Ovary (tissue), 10 donors: ENCODE measurements around the gene PNPLA8. TPM values are rescaled to one million over a fixed set of nuclear protein-coding genes. Genes with fewer than 3 reads are reported as not detected.

Experiments used
- DNase-seq, 5 donors: peaks; one replicate each; pipeline ENCODE4 v3.0.0-alpha.2; 2019 to 2020
- H3K27ac ChIP-seq, 2 donors: fragments of 200-600 bp; one replicate each; pipeline versions ENCODE4 v1.5.1 to v1.8.0; 2019 to 2022
- H3K27me3 ChIP-seq: fragments of 200-600 bp; one replicate; pipeline ENCODE4 v1.8.0; 2022
- H3K36me3 ChIP-seq: fragments of 200-600 bp; sonication (generic); one replicate; pipeline ENCODE4 v1.5.1; 2019
- H3K4me1 ChIP-seq: one replicate; pipeline ENCODE4 v1.8.1; 2013; ENCODE audit warnings: mild to moderate bottlenecking, moderate library complexity; ENCODE audit not compliant: insufficient read depth
- H3K4me3 ChIP-seq: fragments of 200-600 bp; sonication (generic); one replicate; pipeline ENCODE4 v1.5.1; 2017
- H3K9me3 ChIP-seq, 2 donors: fragments of 200-600 bp in 1 of 2; sonication (generic) in 1 of 2; one replicate each; pipeline versions ENCODE4 v1.5.1 to v1.8.1; 2013 to 2019; ENCODE audit warnings: mild to moderate bottlenecking in 1 of 2, moderate library complexity in 1 of 2
- EP300 ChIP-seq: sonication (generic); formaldehyde crosslinking; IDR thresholded peaks from one replicate; pipeline ENCODE4 v1.6.1; 2017; ENCODE audit warnings: antibody characterized with exemption
- POLR2A ChIP-seq: fragments of 450-650 bp; IDR thresholded peaks from one replicate; pipeline ENCODE4 v1.6.1; 2017; ENCODE audit warnings: antibody characterized with exemption, mild to moderate bottlenecking, moderate library complexity
- WGBS, 3 donors: extraction: QIAGEN DNeasy Blood & Tissue Kit in 1 of 3; methylation state at CpG; one replicate each; pipeline versions ENCODE4 v1.1.5 to v1.1.7; 2013 to 2017; 5-methylcytosine and 5-hydroxymethylcytosine counted together
- intact Hi-C, 4 donors: fragments of 100-400 bp; cut with DNase I; formaldehyde crosslinking; loops; one replicate each; pipeline versions ENCODE4 v1.11.0 to v1.15.1; 2022 to 2023
- long read RNA-seq, 3 donors: library from polyadenylated mRNA in 2 of 3; unstranded in 2 of 3; transcript quantifications; one replicate each; pipeline ENCODE4 v2.0.0 and lab custom pipeline, GENCODE V29; 2021 to 2026
- polyA plus RNA-seq, 2 donors: library from polyadenylated mRNA; stranded (reverse); fragments of 200-250 nt in 1 of 2; fragments of 350-450 nt in 1 of 2; fragmentation: Illumina TruSeq in 1 of 2; extraction: RNeasy Lipid Tissue Mini Kit (QIAGEN cat#74804) in 1 of 2; gene quantifications; one replicate each; pipeline ENCODE4 v1.2.3, GENCODE V29; 2013 to 2014
- total RNA-seq, 7 donors: library from RNA; depleted of rRNA in 2 of 7; stranded (reverse); fragments of >200 nt in 2 of 7; fragmentation: NEBNext Ultra II Directional in 3 of 7; extraction: Animal tissue kit (Norgen Biotek cat#: 25700) in 3 of 7; gene quantifications; one replicate each; pipeline versions ENCODE4 v1.1.0 to v1.2.4, GENCODE V29; 2016 to 2023
- TF ChIP-seq, protein P1 (sequence below), 3 donors: fragments of 450-650 bp in 2 of 3; fragments of 200-600 bp in 1 of 3; IDR thresholded peaks; one replicate each; pipeline versions ENCODE4 v1.5.1 to v1.8.0; 2016 to 2022; ENCODE audit warnings: antibody characterized with exemption in 3 of 3, mild to moderate bottlenecking in 1 of 3
- donor health status: DM: no; HTN: no; CAD: no; lungs with moderate emphysema.
- donor health status: DM: no; HTN: no; CAD: no.
- donor health status: Bipolar disorder and iron deficiency.
- donor health status: DM: yes; HTN: yes; CAD: no.
- donor health status: DM: no; HTN: no; CAD: no.
- donor health status: DM: yes; HTN: yes; CAD: no.

Gene PNPLA8, protein sequence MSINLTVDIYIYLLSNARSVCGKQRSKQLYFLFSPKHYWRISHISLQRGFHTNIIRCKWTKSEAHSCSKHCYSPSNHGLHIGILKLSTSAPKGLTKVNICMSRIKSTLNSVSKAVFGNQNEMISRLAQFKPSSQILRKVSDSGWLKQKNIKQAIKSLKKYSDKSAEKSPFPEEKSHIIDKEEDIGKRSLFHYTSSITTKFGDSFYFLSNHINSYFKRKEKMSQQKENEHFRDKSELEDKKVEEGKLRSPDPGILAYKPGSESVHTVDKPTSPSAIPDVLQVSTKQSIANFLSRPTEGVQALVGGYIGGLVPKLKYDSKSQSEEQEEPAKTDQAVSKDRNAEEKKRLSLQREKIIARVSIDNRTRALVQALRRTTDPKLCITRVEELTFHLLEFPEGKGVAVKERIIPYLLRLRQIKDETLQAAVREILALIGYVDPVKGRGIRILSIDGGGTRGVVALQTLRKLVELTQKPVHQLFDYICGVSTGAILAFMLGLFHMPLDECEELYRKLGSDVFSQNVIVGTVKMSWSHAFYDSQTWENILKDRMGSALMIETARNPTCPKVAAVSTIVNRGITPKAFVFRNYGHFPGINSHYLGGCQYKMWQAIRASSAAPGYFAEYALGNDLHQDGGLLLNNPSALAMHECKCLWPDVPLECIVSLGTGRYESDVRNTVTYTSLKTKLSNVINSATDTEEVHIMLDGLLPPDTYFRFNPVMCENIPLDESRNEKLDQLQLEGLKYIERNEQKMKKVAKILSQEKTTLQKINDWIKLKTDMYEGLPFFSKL
- 10 to 100 TPM; 21.2 to 39.7 (median 26.2) TPM for total RNA-seq
- polyA plus RNA-seq, result 10 to 100 TPM; 16.8 to 18.1 TPM
- long read RNA-seq, donor 1, transcript PNPLA8-201 (11 exons, 3,490 nt), result minor isoform, 39 of 128 reads
- long read RNA-seq, donor 1, transcript PNPLA8-206 (10 exons, 3,462 nt), result major isoform, 52 of 128 reads
- long read RNA-seq, donor 1, partial matches to known transcripts, result 14 of 128 reads
- long read RNA-seq, donor 1, other reads (novel, unspliced or antisense), result 19 of 128 reads
- long read RNA-seq, donor 2, partial matches to known transcripts, result 5 of 13 reads
- long read RNA-seq, donor 2, other reads (novel, unspliced or antisense), result 0 of 13 reads
- long read RNA-seq, donor 3, transcript PNPLA8-206 (10 exons, 3,462 nt), result minor isoform, 18 of 61 reads
- long read RNA-seq, donor 3, transcript PNPLA8-201 (11 exons, 3,490 nt), result major isoform, 32 of 61 reads
- long read RNA-seq, donor 3, partial matches to known transcripts, result 2 of 61 reads
- long read RNA-seq, donor 3, other reads (novel, unspliced or antisense), result 8 of 61 reads

GRCh38 chr7:108525985-108526767 lies at the start of gene PNPLA8:
Gene PNPLA8 (minus strand): TSS chr7:108526135. CDS start chr7:108515491, 10,644 bp downstream.
- no peaks in the 10 kb centered on the region for H3K9me3 ChIP-seq
- peak; percentile 98 for TF ChIP-seq EP300
- TF ChIP-seq POLR2A, result peak; percentile 97
- TF ChIP-seq, protein P1, sequence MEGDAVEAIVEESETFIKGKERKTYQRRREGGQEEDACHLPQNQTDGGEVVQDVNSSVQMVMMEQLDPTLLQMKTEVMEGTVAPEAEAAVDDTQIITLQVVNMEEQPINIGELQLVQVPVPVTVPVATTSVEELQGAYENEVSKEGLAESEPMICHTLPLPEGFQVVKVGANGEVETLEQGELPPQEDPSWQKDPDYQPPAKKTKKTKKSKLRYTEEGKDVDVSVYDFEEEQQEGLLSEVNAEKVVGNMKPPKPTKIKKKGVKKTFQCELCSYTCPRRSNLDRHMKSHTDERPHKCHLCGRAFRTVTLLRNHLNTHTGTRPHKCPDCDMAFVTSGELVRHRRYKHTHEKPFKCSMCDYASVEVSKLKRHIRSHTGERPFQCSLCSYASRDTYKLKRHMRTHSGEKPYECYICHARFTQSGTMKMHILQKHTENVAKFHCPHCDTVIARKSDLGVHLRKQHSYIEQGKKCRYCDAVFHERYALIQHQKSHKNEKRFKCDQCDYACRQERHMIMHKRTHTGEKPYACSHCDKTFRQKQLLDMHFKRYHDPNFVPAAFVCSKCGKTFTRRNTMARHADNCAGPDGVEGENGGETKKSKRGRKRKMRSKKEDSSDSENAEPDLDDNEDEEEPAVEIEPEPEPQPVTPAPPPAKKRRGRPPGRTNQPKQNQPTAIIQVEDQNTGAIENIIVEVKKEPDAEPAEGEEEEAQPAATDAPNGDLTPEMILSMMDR (IDR thresholded peaks at IDR 0.05), result peak in 2 of 3 donors; percentile 18 to 28
- intact Hi-C loops, result loop anchor here in 2 of 4 donors (1.0 to 2.0 kb wide), 2 partner anchors 43 kb away; partner anchors contain the start of genes DNAJB9 (in 2 of the 2) and THAP5 (in 2 of the 2)
- H3K27ac ChIP-seq, result peak within 1 kb of the TSS; percentile 94 to 98
- DNase-seq, result peak; percentile 100
- peaks cover 4% of the 10 kb centered on the region for H3K4me1 ChIP-seq
- H3K36me3 ChIP-seq, result no peaks in the 10 kb centered on the region
- 0 to 1% (median 0%) methylated on average over 53 to 64 of the region's 64 CpGs for WGBS, 3 donors
- H3K4me3 ChIP-seq, result peak within 1 kb of the TSS; percentile 57
- H3K27me3 ChIP-seq, result no peaks in the 10 kb centered on the region

- Histone ChIP-seq H3K27ac (no peak overlapping the region), H3K36me3 (no peaks in the 10 kb centered on the region), H3K27me3 (no peaks in the 10 kb centered on the region), H3K4me3 (no peak overlapping the region), H3K4me1 (no peaks in the 10 kb centered on the region), H3K9me3 (peaks cover 0 to 8% of the 10 kb centered on the region in 2 donors)
- WGBS, 3 donors, result 72 to 96% (median 92%) methylated on average over 2 of the region's 2 CpGs
- intact Hi-C loops, result no loop called here
- DNase-seq, result no peak
- TF ChIP-seq EP300, result no peak
- TF ChIP-seq, protein P1 (IDR thresholded peaks at IDR 0.05), result no peak
- no peak for TF ChIP-seq POLR2A
Observed at GRCh38 chr7:108575156-108575555, 49.2 kb upstream of the PNPLA8 start.

GRCh38 chr7:108572480-108572879 lies 46.5 kb upstream of the PNPLA8 start:
- WGBS, 3 donors, result 93 to 98% (median 96%) methylated on average over 2 of the region's 2 CpGs
- TF ChIP-seq, protein P1 (IDR thresholded peaks at IDR 0.05), result no peak
- TF ChIP-seq POLR2A, result no peak

More at GRCh38 chr7:108572480-108572879, 46.5 kb upstream of the PNPLA8 start:
- Histone ChIP-seq H3K27me3 (no peaks in the 10 kb centered on the region), H3K4me3 (no peak overlapping the region), H3K9me3 (no peaks in the 10 kb centered on the region), H3K27ac (no peak overlapping the region), H3K4me1 (peaks cover 2% of the 10 kb centered on the region), H3K36me3 (no peaks in the 10 kb centered on the region)
- DNase-seq, result no peak
- intact Hi-C loops, result no loop called here
